Breast epithelium (tissue), 4 donors: ENCODE results near the gene OXLD1. TPM values are rescaled to one million over a fixed set of nuclear protein-coding genes. Genes with fewer than 3 reads are reported as not detected.

Experiments used
- DNase-seq, 2 donors: peaks; one replicate each; pipeline ENCODE4 v3.0.0-alpha.2; 2019; ENCODE audit warnings: low spot score in 2 of 2
- H3K27ac ChIP-seq, 2 donors: fragments of 200-600 bp; sonication (generic) in 1 of 2; one replicate each; pipeline ENCODE4 v1.5.1; 2016 to 2019; ENCODE audit warnings: mild to moderate bottlenecking in 1 of 2
- H3K27me3 ChIP-seq, 2 donors: fragments of 200-600 bp; sonication (generic) in 1 of 2; one replicate each; pipeline versions ENCODE4 v1.5.1 to v1.6.0; 2017 to 2019; ENCODE audit warnings: control low read depth in 1 of 2, mild to moderate bottlenecking in 1 of 2
- H3K36me3 ChIP-seq: fragments of 200-600 bp; one replicate; pipeline ENCODE4 v1.5.1; 2019
- H3K4me1 ChIP-seq, 2 donors: fragments of 200-600 bp; sonication (generic); one replicate each; pipeline ENCODE4 v1.5.1; 2016 to 2019; ENCODE audit warnings: control low read depth in 1 of 2
- H3K4me3 ChIP-seq, 3 donors: fragments of 200-600 bp; sonication (generic); 1 replicate in 2 of 3; 2 replicates in 1 of 3; pipeline ENCODE4 v1.5.1; 2016 to 2019; ENCODE audit warnings: mild to moderate bottlenecking in 3 of 3, moderate library complexity in 2 of 3
- H3K9me3 ChIP-seq, 2 donors: fragments of 200-600 bp; sonication (generic) in 1 of 2; one replicate each; pipeline ENCODE4 v1.5.1; 2016 to 2019; ENCODE audit warnings: control low read depth in 1 of 2
- CTCF ChIP-seq, 3 donors: fragments of 450-650 bp; IDR thresholded peaks; one replicate each; pipeline ENCODE4 v1.5.1; 2016 to 2017; ENCODE audit warnings: antibody characterized with exemption in 3 of 3, mild to moderate bottlenecking in 3 of 3, moderate library complexity in 3 of 3
- POLR2A ChIP-seq: fragments of 450-650 bp; IDR thresholded peaks from one replicate; pipeline ENCODE4 v1.6.1; 2016; ENCODE audit warnings: antibody characterized with exemption, mild to moderate bottlenecking, moderate library complexity
- POLR2AphosphoS5 ChIP-seq, 3 donors: sonication (generic); formaldehyde crosslinking; IDR thresholded peaks; one replicate each; pipeline ENCODE4 v1.6.1; 2017; ENCODE audit warnings: antibody characterized with exemption in 3 of 3
- intact Hi-C: fragments of 100-400 bp; cut with DNase I; formaldehyde crosslinking; loops from one replicate; pipeline ENCODE4 v1.15.1; 2023; ENCODE audit warnings: low total_unique reads
- total RNA-seq, 3 donors: library from RNA; depleted of rRNA; stranded (reverse); fragments of >200 nt; gene quantifications; one replicate each; pipeline ENCODE4 v1.1.0, GENCODE V29; 2016

The OXLD1 gene
- total RNA-seq, 3 donors from 2014 or later, result 34.4 to 43.6 (median 42.6) TPM

GRCh38 chr17:81656835-81657234, 9.6 kb downstream of the OXLD1 start:
- TF ChIP-seq POLR2AphosphoS5 (IDR thresholded peaks at IDR 0.05) (no peak), POLR2A (no peak), CTCF (IDR thresholded peaks at IDR 0.05) (no peak)
- intact Hi-C loops, result no loop called here
- H3K27me3 ChIP-seq, result peaks cover 0 to 17% of the 10 kb centered on the region in 2 donors

GRCh38 chr17:81656118-81656743, 10.2 kb downstream of the OXLD1 start, which contains the start of gene PDE6G:
TSS of gene PDE6G (minus strand) at chr17:81656542. CDS start at chr17:81653305, 3,237 bp downstream.
- H3K27ac ChIP-seq, result no peak within 1 kb of the TSS
- H3K9me3 ChIP-seq, result no peaks in the 10 kb centered on the region
- no peaks in the 10 kb centered on the region for H3K4me1 ChIP-seq
- peaks cover 0 to 23% of the 10 kb centered on the region in 2 donors for H3K27me3 ChIP-seq
- TF ChIP-seq CTCF (IDR thresholded peaks at IDR 0.05), result no peak
- TF ChIP-seq POLR2A, result no peak
- no peak for TF ChIP-seq POLR2AphosphoS5 (IDR thresholded peaks at IDR 0.05)
- H3K4me3 ChIP-seq, result no peak within 1 kb of the TSS
- intact Hi-C loops, result no loop called here
- H3K36me3 ChIP-seq, result no peaks in the 10 kb centered on the region
- no peak for DNase-seq

More at GRCh38 chr17:81656835-81657234, 9.6 kb downstream of the OXLD1 start:
- no peak overlapping the region for H3K4me3 ChIP-seq
- H3K4me1 ChIP-seq, result no peaks in the 10 kb centered on the region
- DNase-seq, result no peak
- H3K36me3 ChIP-seq, result no peaks in the 10 kb centered on the region
- H3K27ac ChIP-seq, result no peak overlapping the region
- H3K9me3 ChIP-seq, result no peaks in the 10 kb centered on the region

- Histone ChIP-seq H3K27me3 (peaks cover 0 to 30% of the 10 kb centered on the region in 2 donors), H3K27ac (no peak overlapping the region), H3K4me3 (no peak overlapping the region), H3K36me3 (no peaks in the 10 kb centered on the region), H3K9me3 (no peaks in the 10 kb centered on the region), H3K4me1 (no peaks in the 10 kb centered on the region)
- DNase-seq, result no peak
- intact Hi-C loops, result no loop called here
- TF ChIP-seq CTCF (IDR thresholded peaks at IDR 0.05), result no peak
- no peak for TF ChIP-seq POLR2A
- TF ChIP-seq POLR2AphosphoS5 (IDR thresholded peaks at IDR 0.05), result no peak
Observed at GRCh38 chr17:81655378-81656117, 10.9 kb downstream of the OXLD1 start.

- peaks cover 3 to 51% of the 10 kb centered on the region in 2 donors for H3K27me3 ChIP-seq
- no peaks in the 10 kb centered on the region for H3K36me3 ChIP-seq
- H3K4me3 ChIP-seq, result no peak overlapping the region
- H3K9me3 ChIP-seq, result peaks cover 0 to 6% of the 10 kb centered on the region in 2 donors
- TF ChIP-seq CTCF (IDR thresholded peaks at IDR 0.05) (no peak), POLR2A (no peak), POLR2AphosphoS5 (IDR thresholded peaks at IDR 0.05) (no peak)
- no peak for DNase-seq
- H3K4me1 ChIP-seq, result no peaks in the 10 kb centered on the region
- no peak overlapping the region for H3K27ac ChIP-seq
- intact Hi-C loops, result no loop called here
Observed at GRCh38 chr17:81652906-81653771, 13.3 kb downstream of the OXLD1 start.
